HCT116 (cell line): ENCODE results near the gene CHST14. TPM values are rescaled to one million over a fixed set of nuclear protein-coding genes. Genes with fewer than 3 reads are reported as not detected.

Source experiments
- ATAC-seq: fragments of 200-7000 bp; cut with Tn5 transposase; 2 replicates; pipeline ENCODE4 v1.9.1; 2020; ENCODE audit warnings: mild to moderate bottlenecking, moderate library complexity
- BruUV-seq: library from RNA; stranded (reverse); fragments of 400-500 nt; replicated peaks from 2 replicates; lab custom pipeline; 2021; lab: Mats Ljungman, UMichigan
- CTCF ChIA-PET: fragments of 300-600 bp; sonication (Branson Sonifier 250); formaldehyde crosslinking; loops from one replicate; lab custom pipeline; 2021; ENCODE audit warnings: antibody characterized with exemption; lab: Charles Lee
- POLR2A ChIA-PET: fragments of 300-600, 350-600 bp; sonication (Branson Sonifier 250); formaldehyde crosslinking; loops from one replicate; lab custom pipeline; 2021; ENCODE audit warnings: antibody characterized with exemption; lab: Charles Lee
- RAD21 ChIA-PET, 2 experiments: fragments of 300-600 bp; sonication (Branson Sonifier 250); formaldehyde crosslinking; loops; one replicate each; lab custom pipeline; 2023; ENCODE audit warnings: low total read pairs in 2 of 2; ENCODE audit not compliant: uncharacterized antibody in 2 of 2, unreplicated experiment in 2 of 2, low non-redundant PET in 1 of 2; lab: Charles Lee
- DNase-seq: peaks from one replicate; pipeline ENCODE4 v3.0.0-alpha.2; 2010; ENCODE audit warnings: low read depth, low spot score
- H2AFZ ChIP-seq: fragments of 200-600 bp; shearing (Covaris generic), sonication (generic); 2 replicates; pipeline ENCODE4 v1.6.1; 2017; ENCODE audit warnings: low read depth, mixed run types, mixed read lengths, antibody characterized with exemption, low read length; ENCODE audit not compliant: poor library complexity, severe bottlenecking
- H3K27ac ChIP-seq: 2 replicates; pipeline ENCODE4 v1.5.1; 2012; ENCODE audit warnings: low read depth, low read length
- H3K27me3 ChIP-seq: fragments of 200-600 bp; sonication (generic); 2 replicates; pipeline ENCODE4 v1.6.1; 2016; ENCODE audit warnings: mixed run types, low read length, mixed read lengths; ENCODE audit not compliant: insufficient read depth
- H3K36me3 ChIP-seq, 2 experiments: fragments of 200-500 bp in 1 of 2; fragments of 200-600 bp in 1 of 2; sonication (Bioruptor generic) in 1 of 2; sonication (generic) in 1 of 2; 2 replicates each; pipeline versions ENCODE4 v1.5.1 to v1.6.1; 2014 to 2016; ENCODE audit warnings: low read length in 2 of 2, inconsistent platforms in 1 of 2, mixed read lengths in 1 of 2, mixed run types in 1 of 2; ENCODE audit not compliant: insufficient read depth in 2 of 2, control insufficient read depth in 1 of 2
- H3K4me1 ChIP-seq, 2 experiments: fragments of 200-600 bp in 1 of 2; sonication (generic) in 1 of 2; 2 replicates each; pipeline versions ENCODE4 v1.5.1 to v1.6.1; 2012 to 2017; ENCODE audit warnings: low read length in 2 of 2, inconsistent platforms in 1 of 2, mild to moderate bottlenecking in 1 of 2, mixed read lengths in 1 of 2, mixed run types in 1 of 2, moderate library complexity in 1 of 2; ENCODE audit not compliant: insufficient read depth in 2 of 2, control insufficient read depth in 1 of 2
- H3K4me2 ChIP-seq: fragments of 200-600 bp; sonication (generic); 2 replicates; pipeline ENCODE4 v1.6.1; 2017; ENCODE audit warnings: mixed run types, low read length, mixed read lengths
- H3K4me3 ChIP-seq, 2 experiments: fragments of 200-600 bp in 1 of 2; sonication (generic) in 1 of 2; replicated peaks in 1 of 2; 2 replicates each; pipeline ENCODE4 v1.5.1; 2011 to 2016; ENCODE audit warnings: low read length in 2 of 2, control low read depth in 1 of 2, low read depth in 1 of 2, mild to moderate bottlenecking in 1 of 2, mixed read lengths in 1 of 2, mixed run types in 1 of 2
- H3K79me2 ChIP-seq: fragments of 200-600 bp; sonication (generic); 2 replicates; pipeline ENCODE4 v1.6.1; 2017; ENCODE audit warnings: mild to moderate bottlenecking, mixed run types, low read length, moderate library complexity, mixed read lengths; ENCODE audit not compliant: insufficient read depth
- H3K9ac ChIP-seq: fragments of 200-600 bp; sonication (generic); 2 replicates; pipeline ENCODE4 v1.6.1; 2016; ENCODE audit warnings: low read length, mixed read lengths
- H3K9me2 ChIP-seq: fragments of 200-600 bp; sonication (generic), shearing (Covaris generic); 2 replicates; pipeline ENCODE4 v1.6.1; 2017; ENCODE audit warnings: mixed run types, mild to moderate bottlenecking, moderate library complexity; ENCODE audit not compliant: insufficient read depth
- H3K9me3 ChIP-seq, 2 experiments: fragments of 200-500 bp in 1 of 2; fragments of 200-600 bp in 1 of 2; sonication (Bioruptor generic) in 1 of 2; sonication (generic) in 1 of 2; 2 replicates each; pipeline ENCODE4 v1.6.1; 2014 to 2017; ENCODE audit warnings: low read length in 2 of 2, mixed read lengths in 2 of 2, inconsistent platforms in 1 of 2, low read depth in 1 of 2, mild to moderate bottlenecking in 1 of 2, mixed run types in 1 of 2, moderate library complexity in 1 of 2; ENCODE audit not compliant: control insufficient read depth in 1 of 2, insufficient read depth in 1 of 2
- H4K20me1 ChIP-seq: fragments of 200-600 bp; sonication (generic), shearing (Covaris generic); 2 replicates; pipeline ENCODE4 v1.6.1; 2017; ENCODE audit warnings: mixed run types, mild to moderate bottlenecking, moderate library complexity; ENCODE audit not compliant: insufficient read depth
- CEBPB ChIP-seq: IDR thresholded peaks from 2 replicates; pipeline ENCODE4 v1.6.1; 2012; ENCODE audit warnings: low read depth
- EGR1 ChIP-seq: IDR thresholded peaks from 2 replicates; pipeline ENCODE4 v1.6.1; 2012; ENCODE audit warnings: low read depth
- EZH2 ChIP-seq: fragments of 200-600 bp; sonication (generic); IDR thresholded peaks from 2 replicates; pipeline ENCODE4 v1.6.1; 2017; ENCODE audit warnings: antibody characterized with exemption, mixed run types
- FOSL1 ChIP-seq: IDR thresholded peaks from 2 replicates; pipeline ENCODE4 v1.6.1; 2012; ENCODE audit warnings: low read depth
- POLR2AphosphoS5 ChIP-seq: IDR thresholded peaks from 2 replicates; pipeline ENCODE4 v1.6.1; 2011; ENCODE audit warnings: mild to moderate bottlenecking, low read depth, low read length, moderate library complexity
- RAD21 ChIP-seq: IDR thresholded peaks from 2 replicates; pipeline ENCODE4 v1.6.1; 2012; ENCODE audit warnings: low read depth, mild to moderate bottlenecking
- SP1 ChIP-seq: IDR thresholded peaks from 2 replicates; pipeline ENCODE4 v1.6.1; 2012; ENCODE audit warnings: low read depth
- TCF7L2 ChIP-seq: IDR thresholded peaks from 2 replicates; pipeline ENCODE4 v1.7.0; 2011; ENCODE audit warnings: borderline replicate concordance, inconsistent platforms; ENCODE audit not compliant: insufficient read depth, insufficient read length; ENCODE audit errors: extremely low read depth
- YY1 ChIP-seq: IDR thresholded peaks from 2 replicates; pipeline ENCODE4 v1.6.1; 2011; ENCODE audit warnings: low read length, low read depth, moderate library complexity, mild to moderate bottlenecking; ENCODE audit not compliant: insufficient replicate concordance; ENCODE audit errors: extremely low read depth
- ZFX ChIP-seq: fragments of 450-650 bp; IDR thresholded peaks from 2 replicates; pipeline ENCODE4 v1.6.1; 2017
- intact Hi-C: fragments of 100-400 bp; cut with micrococcal nuclease; formaldehyde crosslinking; loops from 2 replicates; pipeline ENCODE4 v1.10.0; 2022
- total RNA-seq: library from RNA; stranded (reverse); gene quantifications from one replicate; pipeline ENCODE4 v1.2.1, GENCODE V29; 2021; ENCODE audit not compliant: unreplicated experiment
- TF ChIP-seq, protein P1 (sequence below): IDR thresholded peaks from 2 replicates; pipeline ENCODE4 v1.6.1; 2011; ENCODE audit warnings: mild to moderate bottlenecking, low read length, moderate library complexity; ENCODE audit not compliant: insufficient replicate concordance; ENCODE audit errors: extremely low read depth
- TF ChIP-seq, protein P2 (sequence below): IDR thresholded peaks from 2 replicates; pipeline ENCODE4 v1.6.1; 2012

The CHST14 gene
- total RNA-seq, 1 experiment from 2014 or later = 12.7 TPM

DNA sequence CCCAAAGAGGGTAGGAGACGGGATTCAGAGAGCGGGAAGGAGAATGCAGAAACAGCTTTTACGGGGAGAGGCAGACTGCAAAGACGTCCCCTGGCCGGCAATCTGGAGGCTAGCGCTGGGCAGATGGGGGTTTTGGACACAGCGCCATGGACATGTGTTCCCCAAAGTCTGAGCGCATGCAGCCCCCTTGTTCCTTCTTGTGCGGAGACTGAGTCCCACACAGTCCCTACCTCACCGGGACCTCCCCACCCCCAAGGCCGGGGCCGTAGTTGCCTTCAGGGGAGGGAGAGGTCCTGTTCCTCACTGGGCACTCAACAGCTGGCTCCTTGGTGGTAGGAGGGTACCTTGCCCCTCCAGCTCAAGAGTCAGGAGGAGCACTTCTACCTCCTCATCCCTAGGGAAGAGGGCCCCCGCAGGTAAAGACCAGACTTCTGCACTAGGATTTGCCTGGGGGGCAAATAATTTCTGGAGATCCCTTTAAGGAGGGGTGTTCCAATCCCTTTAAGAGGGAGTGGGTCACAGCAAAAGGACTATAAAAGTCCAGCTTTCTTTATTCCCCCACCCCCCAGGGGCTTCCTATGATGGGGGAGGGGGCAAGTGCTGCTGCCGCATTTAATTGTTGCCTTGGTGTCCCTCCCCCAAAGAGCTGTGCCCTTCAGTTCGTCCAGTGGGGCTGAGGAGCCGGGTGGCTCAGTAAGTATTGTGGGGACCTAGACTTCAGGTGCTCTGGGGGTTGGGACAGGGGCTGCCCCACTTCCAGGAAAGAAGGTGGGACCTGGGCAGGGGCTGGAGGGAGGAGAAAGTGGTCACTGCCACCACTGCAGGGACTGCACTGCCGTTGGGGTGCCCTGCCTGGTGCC lies 33.7 kb upstream of the CHST14 start:
- TF ChIP-seq SP1 (no peak), FOSL1 (no peak), RAD21 (no peak), YY1 (no peak)
- Histone ChIP-seq H4K20me1 (no peaks in the 10 kb centered on the region), H3K4me1 (peaks cover 7 to 19% of the 10 kb centered on the region in 2 experiments; a peak in 3 of 4 replicates), H3K9me3 (no peaks in the 10 kb centered on the region), H3K9me2 (no peaks in the 10 kb centered on the region), H3K79me2 (peaks cover 5% of the 10 kb centered on the region; the same call in 1 of the 2 replicates), H3K4me3 (no peak overlapping the region), H3K27me3 (no peaks in the 10 kb centered on the region), H2AFZ (no peak overlapping the region), H3K9ac (no peak overlapping the region), H3K36me3 (no peaks in the 10 kb centered on the region), H3K4me2 (no peak overlapping the region), H3K27ac (no peak overlapping the region)
- intact Hi-C loops = no loop called here
- ChIA-PET RAD21 (no interaction called here), POLR2A (no interaction called here), CTCF (no interaction called here)
- BruUV-seq = no TSS peak
- no peak for DNase-seq
- no peak for ATAC-seq

DNA sequence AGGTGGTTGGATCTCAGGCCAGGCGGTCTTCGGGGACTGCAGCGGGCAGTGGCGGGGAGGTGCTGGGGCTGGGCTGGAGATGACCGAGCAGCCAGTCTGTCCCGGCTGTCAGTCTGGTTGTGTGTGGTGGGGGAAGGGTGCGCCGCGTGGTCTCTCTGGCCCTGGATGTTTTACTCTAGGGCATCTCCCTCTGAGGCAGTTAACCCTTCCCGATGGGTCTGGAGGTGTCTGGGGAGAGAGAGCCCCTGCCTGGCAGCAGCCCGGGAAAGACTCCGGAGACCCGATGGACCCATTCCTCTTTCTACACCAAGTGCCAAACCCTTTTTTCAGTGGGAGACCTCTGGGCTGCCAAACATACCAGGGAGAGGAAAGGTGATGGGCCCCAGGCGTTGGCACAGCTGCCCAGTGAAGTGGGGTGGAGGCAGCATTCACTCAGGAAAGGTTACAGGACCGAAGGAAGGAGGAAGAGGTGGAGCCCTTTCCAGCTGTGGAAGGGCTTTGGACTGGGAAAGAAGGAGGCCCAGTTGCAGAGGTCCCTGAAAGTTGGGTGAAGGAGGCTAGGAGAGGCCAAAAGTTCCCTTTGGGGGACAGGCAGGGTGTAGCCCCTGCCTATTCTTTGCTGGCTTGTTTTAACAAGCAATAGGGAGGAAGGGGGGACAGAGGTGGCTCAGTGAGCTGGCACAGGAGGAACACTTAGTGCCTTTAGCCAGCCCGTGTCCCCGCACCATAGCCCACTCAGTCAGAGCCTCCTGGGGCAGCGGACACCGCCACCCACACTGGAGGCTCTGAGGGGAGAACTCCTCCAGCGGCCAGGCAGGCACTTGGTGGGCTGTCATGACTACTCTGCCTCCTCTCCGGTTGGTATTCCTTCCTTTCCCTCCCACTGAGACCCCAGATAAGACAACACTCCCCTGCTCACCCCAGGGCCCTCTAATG lies 32.8 kb upstream of the CHST14 start:
- TF ChIP-seq RAD21 = no peak
- TF ChIP-seq SP1 = no peak
- no peak for TF ChIP-seq ZFX
- TF ChIP-seq EZH2 = no peak
- TF ChIP-seq POLR2AphosphoS5 = no peak
- TF ChIP-seq CEBPB = no peak
- TF ChIP-seq, protein P1, sequence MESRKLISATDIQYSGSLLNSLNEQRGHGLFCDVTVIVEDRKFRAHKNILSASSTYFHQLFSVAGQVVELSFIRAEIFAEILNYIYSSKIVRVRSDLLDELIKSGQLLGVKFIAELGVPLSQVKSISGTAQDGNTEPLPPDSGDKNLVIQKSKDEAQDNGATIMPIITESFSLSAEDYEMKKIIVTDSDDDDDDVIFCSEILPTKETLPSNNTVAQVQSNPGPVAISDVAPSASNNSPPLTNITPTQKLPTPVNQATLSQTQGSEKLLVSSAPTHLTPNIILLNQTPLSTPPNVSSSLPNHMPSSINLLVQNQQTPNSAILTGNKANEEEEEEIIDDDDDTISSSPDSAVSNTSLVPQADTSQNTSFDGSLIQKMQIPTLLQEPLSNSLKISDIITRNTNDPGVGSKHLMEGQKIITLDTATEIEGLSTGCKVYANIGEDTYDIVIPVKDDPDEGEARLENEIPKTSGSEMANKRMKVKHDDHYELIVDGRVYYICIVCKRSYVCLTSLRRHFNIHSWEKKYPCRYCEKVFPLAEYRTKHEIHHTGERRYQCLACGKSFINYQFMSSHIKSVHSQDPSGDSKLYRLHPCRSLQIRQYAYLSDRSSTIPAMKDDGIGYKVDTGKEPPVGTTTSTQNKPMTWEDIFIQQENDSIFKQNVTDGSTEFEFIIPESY = no peak
- no peak for TF ChIP-seq TCF7L2
- TF ChIP-seq EGR1 = no peak
- TF ChIP-seq, protein P2, sequence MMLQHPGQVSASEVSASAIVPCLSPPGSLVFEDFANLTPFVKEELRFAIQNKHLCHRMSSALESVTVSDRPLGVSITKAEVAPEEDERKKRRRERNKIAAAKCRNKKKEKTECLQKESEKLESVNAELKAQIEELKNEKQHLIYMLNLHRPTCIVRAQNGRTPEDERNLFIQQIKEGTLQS = no peak
- Histone ChIP-seq H3K36me3 (no peaks in the 10 kb centered on the region), H3K9me3 (no peaks in the 10 kb centered on the region), H3K79me2 (peaks cover 14% of the 10 kb centered on the region), H2AFZ (no peak overlapping the region), H3K4me1 (peaks cover 10 to 26% of the 10 kb centered on the region in 2 experiments; a peak in 3 of 4 replicates), H4K20me1 (no peaks in the 10 kb centered on the region), H3K27ac (no peak overlapping the region), H3K9ac (no peak overlapping the region), H3K4me2 (no peak overlapping the region), H3K27me3 (no peaks in the 10 kb centered on the region), H3K4me3 (no peak overlapping the region), H3K9me2 (no peaks in the 10 kb centered on the region)
- intact Hi-C loops = no loop called here
- ChIA-PET CTCF (interaction anchor here (1.6 kb wide), 1 partner anchor 128 kb away, joined by 3 read pairs; no protein-coding TSS in a partner anchor), RAD21 (no interaction called here), POLR2A (no interaction called here)
- no peak for DNase-seq
- no TSS peak for BruUV-seq
- no peak for ATAC-seq
